Stimulated activated CD4-positive, alpha-beta T cell treated with anti-CD3 and anti-CD28 coated beads, Interleukin-2, amount 100 ng/mL, for 24 hours (primary cell): ENCODE measurements around the gene WNT16.

ENCODE experiments used
- DNase-seq, 2 donors: peaks; one replicate each; pipeline ENCODE4 v3.0.0-alpha.2; 2020

Gene WNT16

DNA sequence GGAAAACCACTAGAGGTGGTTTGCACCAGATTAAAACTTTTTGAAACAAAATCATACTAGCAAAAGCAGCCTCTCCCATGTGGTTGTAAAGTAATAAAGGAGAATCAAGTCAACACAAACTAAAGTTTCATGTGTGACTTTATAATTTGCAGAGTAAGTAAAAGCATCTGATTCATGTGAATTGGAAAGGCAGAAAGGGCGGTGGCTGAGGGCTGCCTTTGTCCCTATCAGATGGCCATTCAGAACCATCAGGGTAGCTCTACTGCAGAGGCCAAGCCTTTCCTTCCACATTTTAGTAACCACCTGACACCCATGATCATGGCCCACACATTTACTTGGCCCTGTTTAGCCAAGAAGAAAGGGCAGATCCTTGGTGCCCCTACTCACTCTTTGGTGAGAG is 15.7 kb downstream of the WNT16 start:
- no peak for DNase-seq

- no peak for DNase-seq
These were observed 22.9 kb downstream of the WNT16 start for GRCh38 chr7:121351682-121352081.

DNA sequence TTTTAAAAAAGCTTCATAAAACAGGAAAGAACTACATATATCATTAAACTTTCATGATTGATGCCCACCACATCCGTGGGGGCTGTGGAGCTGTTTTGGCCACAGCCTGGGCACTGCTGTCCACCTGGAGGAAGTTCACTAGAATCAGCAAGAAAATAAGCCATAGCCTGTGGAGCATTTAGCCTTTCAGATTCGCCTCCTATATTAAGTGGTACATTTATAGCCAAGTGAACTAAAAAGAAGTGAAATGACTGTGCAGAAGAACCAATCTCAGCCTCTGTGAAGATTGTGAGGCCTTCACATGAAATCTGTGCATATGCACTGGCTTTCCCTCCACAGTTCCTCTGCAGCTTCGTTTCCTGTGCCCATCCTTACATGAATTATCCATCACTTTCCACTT is 23.5 kb downstream of the WNT16 start:
- DNase-seq = no peak

DNA sequence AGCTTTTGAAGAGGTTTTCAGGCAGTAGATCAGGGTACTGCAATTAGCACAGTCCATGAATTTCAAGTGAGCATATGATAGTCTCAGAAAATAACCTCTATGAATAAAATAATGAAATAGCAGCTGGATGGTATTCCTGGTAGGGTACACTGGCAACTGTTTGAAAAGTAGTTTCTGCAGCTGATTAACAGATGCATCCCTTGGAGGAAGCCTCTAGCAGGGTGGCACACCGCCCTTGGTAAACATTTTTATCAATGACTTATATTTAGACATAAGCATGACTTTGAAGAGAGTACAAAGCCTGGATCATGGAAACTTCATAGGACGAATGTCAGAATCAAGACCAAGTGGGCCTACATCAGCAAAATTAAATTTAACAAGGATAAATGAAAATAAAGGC is 26.8 kb downstream of the WNT16 start:
- DNase-seq = no peak

GRCh38 chr7:121360564-121360963 is 31.8 kb downstream of the WNT16 start:
- no peak for DNase-seq

DNA sequence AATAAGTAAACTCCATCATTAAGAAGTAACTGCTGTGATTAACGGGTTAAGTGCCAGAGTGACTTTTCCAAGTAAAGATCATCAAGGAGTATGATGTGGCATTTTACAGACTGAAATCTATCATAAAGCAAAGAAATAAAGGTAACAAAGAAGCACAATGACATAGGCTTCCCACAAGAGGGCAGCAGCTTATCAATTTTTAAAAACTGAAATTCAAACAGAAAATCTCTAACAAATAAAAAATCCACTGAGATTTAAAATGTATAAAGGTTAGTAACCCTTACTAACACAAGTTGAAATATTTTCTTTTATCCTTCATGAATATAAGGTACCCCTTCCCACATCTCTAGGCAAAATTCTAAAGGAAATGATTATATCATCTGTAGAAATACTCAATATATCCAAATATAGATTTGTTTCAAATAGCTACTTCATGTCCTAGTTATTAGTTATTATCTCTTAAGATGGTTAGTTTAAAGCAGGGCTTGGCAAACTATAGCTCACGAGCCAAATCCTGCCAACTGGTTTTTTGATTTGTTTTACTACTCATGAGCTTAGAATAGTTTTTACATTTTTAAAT is 38.1 kb downstream of the WNT16 start:
- no peak for DNase-seq

- DNase-seq = no peak
These were observed 40.7 kb downstream of the WNT16 start for GRCh38 chr7:121369462-121369861.

- no peak for DNase-seq
These were observed 42.6 kb downstream of the WNT16 start for GRCh38 chr7:121371367-121371766.

- DNase-seq = no peak
These were observed 43.1 kb downstream of the WNT16 start for GRCh38 chr7:121371883-121372282.

DNA sequence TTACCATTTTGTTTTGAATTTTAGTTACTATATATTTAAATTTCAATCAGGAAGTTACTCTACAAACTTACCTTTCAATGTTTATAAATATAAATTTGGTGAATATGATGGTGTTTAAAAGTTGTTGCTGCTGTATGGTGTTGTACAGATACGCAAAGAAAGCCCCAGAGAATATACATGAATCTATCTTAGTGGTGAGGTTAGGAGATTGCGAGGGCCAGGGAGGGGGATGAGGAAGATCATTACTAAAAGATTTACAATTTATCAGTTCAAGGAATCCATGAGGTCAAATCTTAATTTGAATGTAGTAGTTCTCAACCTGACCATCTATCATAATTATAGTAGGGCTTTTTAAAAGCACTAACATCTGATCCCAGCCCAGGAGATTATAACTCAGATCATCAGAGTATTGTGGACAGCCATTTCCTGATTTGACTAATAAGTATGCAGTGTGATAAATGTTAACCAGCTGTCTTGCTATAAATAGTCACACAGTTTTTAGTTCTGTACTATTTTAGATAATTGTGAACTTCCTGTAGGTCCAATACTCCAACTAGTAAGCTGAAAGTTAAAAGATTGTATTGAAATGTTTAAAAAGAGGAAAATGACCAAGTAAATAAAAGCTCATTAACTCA is 43.7 kb downstream of the WNT16 start:
- no peak for DNase-seq

GRCh38 chr7:121373177-121373576 is 44.4 kb downstream of the WNT16 start:
- no peak for DNase-seq

DNA sequence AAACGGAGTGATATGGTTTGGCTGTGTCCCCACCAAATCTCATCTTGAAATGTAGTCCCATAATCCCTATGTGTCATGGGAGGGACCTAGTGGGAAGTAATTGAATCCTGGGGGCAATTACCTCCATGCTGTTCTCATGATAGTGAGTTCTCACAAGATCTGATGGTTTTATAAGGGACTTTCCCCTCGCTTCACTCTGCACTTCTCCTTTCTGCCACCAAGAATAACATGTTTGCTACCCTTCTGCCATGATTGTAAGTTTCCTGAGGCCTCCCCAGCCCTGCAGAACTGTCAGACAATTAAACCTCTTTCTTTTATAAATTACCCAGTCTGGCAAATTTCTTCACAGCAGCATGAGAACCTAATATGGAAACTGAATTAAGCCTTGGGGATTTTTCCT is 48.2 kb downstream of the WNT16 start:
- DNase-seq = no peak

GRCh38 chr7:121379930-121380329 is 51.1 kb downstream of the WNT16 start:
- no peak for DNase-seq

DNA sequence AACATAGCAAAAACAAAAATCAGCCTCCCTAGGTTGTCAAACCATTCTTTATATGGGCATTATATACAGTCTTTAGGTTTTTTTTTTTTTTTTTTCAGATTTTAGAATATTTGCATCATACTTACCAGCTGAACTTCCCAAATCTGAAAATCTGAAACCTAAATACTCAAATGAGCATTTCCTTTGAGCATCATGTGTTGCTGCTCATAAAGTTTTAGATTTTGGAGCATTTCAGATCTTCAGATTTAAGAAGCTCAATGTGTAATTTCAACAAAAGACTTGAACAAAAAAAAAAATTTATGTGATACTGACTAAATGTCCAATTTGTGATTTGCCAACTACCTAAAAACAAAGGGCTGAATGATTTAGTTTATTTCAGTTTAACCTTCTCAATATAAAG is 53.7 kb downstream of the WNT16 start:
- DNase-seq = no peak

GRCh38 chr7:121383235-121383910 is 54.6 kb downstream of the WNT16 start:
- DNase-seq = no peak

- DNase-seq = no peak
These were observed 55.5 kb downstream of the WNT16 start for GRCh38 chr7:121384265-121384664.

DNA sequence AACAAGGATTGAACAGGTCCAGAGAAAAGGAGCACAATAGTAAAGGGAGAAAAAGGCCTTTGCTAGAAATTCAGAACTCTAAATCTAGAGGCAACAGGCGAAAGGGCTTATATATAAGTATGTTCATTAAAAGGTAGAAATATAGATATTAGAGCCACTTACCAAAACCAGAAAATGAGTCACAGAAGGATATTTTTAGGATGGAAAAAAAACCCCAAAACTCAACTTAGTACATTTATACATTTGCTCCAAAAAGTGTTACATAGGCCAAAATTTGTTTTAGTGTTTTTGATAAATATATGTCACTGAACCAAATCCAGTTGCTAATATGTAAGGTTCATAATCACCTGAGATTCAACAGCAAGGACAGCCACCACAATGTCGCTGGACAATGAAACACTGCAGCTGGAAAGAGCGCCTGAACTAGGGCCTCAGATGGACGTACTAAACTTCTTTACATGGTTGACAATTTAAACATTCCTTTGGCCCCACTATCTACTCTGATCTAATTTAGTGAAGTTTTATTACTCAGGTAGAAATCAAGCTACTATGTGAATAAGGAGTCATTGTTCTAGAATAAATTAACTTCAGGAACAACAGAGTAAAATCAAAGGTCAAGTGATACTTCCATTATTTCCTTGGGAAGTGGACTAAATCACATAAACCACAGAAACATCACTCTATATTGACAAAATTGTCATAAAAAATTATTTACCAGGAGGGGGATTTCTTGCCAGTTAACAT is 56.4 kb downstream of the WNT16 start:
- no peak for DNase-seq

DNA sequence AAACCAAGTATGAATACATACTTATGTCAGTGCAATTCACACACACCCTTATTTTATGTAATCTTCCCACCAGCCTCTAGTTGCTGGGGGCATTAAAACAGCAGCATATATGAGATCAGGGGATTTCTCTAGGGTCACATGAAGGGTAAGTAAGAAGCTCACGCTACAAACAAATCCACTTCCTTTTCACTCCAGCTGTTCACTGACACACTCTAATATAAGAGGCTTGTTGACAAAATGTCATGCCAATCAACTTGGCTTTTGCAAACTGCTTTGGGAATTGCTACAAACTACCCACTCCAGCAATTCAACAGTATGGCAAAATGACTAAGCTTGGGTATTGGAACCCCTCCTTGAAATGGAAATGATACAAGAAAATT is 57.0 kb downstream of the WNT16 start:
- DNase-seq = no peak

DNA sequence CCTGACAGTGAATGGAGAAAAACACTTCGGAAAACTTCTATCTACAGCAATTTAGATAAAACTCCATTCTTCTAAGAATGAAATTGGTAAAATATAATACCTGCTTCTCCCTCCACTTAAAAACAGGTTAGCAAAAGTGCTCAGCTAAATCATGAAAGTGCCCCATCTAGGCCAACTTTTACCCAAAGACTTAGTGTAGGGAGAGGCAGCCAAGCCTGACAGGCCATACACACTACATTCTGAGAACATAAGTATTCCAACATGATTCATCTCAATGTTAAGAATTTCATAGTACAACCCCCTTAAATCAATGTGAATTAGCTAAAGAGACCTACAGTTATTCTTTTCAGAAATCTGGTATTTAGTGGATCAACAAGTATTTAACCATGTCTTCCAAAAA is 60.1 kb downstream of the WNT16 start:
- no peak for DNase-seq

DNA sequence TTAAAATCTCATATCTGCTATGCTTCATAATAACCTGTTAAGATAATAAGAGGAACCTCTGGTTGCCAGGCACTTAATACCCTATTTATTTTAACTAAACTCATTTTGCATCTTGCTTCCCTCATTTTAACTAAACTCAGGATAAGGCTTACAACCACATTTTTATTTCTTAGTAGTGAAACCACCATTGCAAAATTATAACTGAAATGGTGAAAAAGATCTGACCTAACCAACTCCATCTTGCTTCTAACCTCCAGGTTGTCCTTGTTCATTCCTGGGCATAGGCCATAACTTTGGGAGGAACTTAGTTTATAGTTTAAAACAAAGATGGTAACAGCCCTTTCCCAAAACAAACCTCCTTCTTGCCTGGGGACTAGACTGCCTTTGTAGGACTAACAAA is 61.3 kb downstream of the WNT16 start:
- DNase-seq = no peak

DNA sequence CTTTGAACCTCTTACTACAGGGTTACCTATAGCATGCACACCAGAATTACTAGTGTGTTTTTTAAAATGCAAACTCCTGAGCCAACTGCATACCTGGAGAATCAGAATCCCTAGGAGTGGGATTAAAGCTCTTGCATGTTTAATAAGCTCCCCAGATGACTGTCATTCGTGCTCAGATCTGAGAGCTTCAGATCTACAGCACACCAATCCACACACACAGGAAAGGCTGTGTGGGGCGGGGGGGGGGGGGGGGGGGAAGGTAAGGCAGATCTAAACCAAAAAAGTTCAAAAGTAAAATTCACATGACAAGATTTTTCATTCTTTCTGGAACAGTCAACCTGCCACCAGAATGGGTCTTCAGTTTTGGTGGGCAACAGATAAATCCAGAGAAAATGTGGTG is 61.8 kb downstream of the WNT16 start:
- no peak for DNase-seq
